GM19239 (cell line): ENCODE results near the gene ZG16.
"Not testable (repeated sequence)": the region's sequence is repeated elsewhere in the genome, so short reads cannot be mapped to it uniquely, and the experiment has no call there.

Source experiments
- DNase-seq: peaks from one replicate; pipeline ENCODE4 v3.0.0; 2011; ENCODE audit warnings: low spot score; ENCODE audit not compliant: insufficient read length
- FAIRE-seq: peaks from 2 replicates; lab custom pipeline; 2011; peaks lifted over from hg19 to GRCh38; lab: Jason Lieb, UNC

The ZG16 gene

GRCh38 chr16:29747947-29748759, 29.9 kb upstream of the ZG16 start:
- DNase-seq (no peak), FAIRE-seq (no peak)

GRCh38 chr16:29748760-29749149, 29.3 kb upstream of the ZG16 start:
- not testable (repeated sequence) for FAIRE-seq, DNase-seq

- FAIRE-seq = no peak
Observed at GRCh38 chr16:29753516-29753915, 24.5 kb upstream of the ZG16 start.

GRCh38 chr16:29756654-29757053, 21.4 kb upstream of the ZG16 start:
- FAIRE-seq = no peak
- no peak for DNase-seq

More at GRCh38 chr16:29753516-29753915, 24.5 kb upstream of the ZG16 start:
- DNase-seq = no peak

- DNase-seq, FAIRE-seq: not testable (repeated sequence)
Observed at GRCh38 chr16:29757086-29757485, 21.0 kb upstream of the ZG16 start.

GRCh38 chr16:29757950-29758466, 20.0 kb upstream of the ZG16 start:
- DNase-seq (no peak), FAIRE-seq (no peak)

GRCh38 chr16:29760567-29761279, 17.3 kb upstream of the ZG16 start:
- FAIRE-seq = no peak

GRCh38 chr16:29761280-29761651, 16.8 kb upstream of the ZG16 start:
- not testable (repeated sequence) for FAIRE-seq

More at GRCh38 chr16:29760567-29761279, 17.3 kb upstream of the ZG16 start:
- no peak for DNase-seq

GRCh38 chr16:29761882-29762281, 16.2 kb upstream of the ZG16 start:
- no peak for DNase-seq
- FAIRE-seq = no peak

More at GRCh38 chr16:29761280-29761651, 16.8 kb upstream of the ZG16 start:
- not testable (repeated sequence) for DNase-seq

- FAIRE-seq (no peak), DNase-seq (no peak)
Observed at GRCh38 chr16:29763326-29763725, 14.7 kb upstream of the ZG16 start.

GRCh38 chr16:29765167-29766032, 12.7 kb upstream of the ZG16 start:
- FAIRE-seq = no peak

GRCh38 chr16:29766571-29766970, 11.5 kb upstream of the ZG16 start:
- FAIRE-seq = no peak
- DNase-seq = no peak

More at GRCh38 chr16:29765167-29766032, 12.7 kb upstream of the ZG16 start:
- DNase-seq = no peak

- no peak for FAIRE-seq
- DNase-seq = no peak
Observed at GRCh38 chr16:29767062-29767461, 11.0 kb upstream of the ZG16 start.

GRCh38 chr16:29769507-29769906, 8.5 kb upstream of the ZG16 start:
- no peak for DNase-seq
- no peak for FAIRE-seq

GRCh38 chr16:29770250-29770929, 7.7 kb upstream of the ZG16 start:
- DNase-seq (no peak), FAIRE-seq (no peak)

- FAIRE-seq, DNase-seq: not testable (repeated sequence)
Observed at GRCh38 chr16:29772330-29772729, 5.7 kb upstream of the ZG16 start.

- DNase-seq (no peak), FAIRE-seq (no peak)
Observed at GRCh38 chr16:29774730-29775129, 3.3 kb upstream of the ZG16 start.

GRCh38 chr16:29775742-29776408, 2.2 kb upstream of the ZG16 start:
- DNase-seq = no peak

GRCh38 chr16:29779474-29779873, 1.4 kb downstream of the ZG16 start:
- no peak for DNase-seq
- FAIRE-seq = no peak

More at GRCh38 chr16:29775742-29776408, 2.2 kb upstream of the ZG16 start:
- no peak for FAIRE-seq
